ENCODE results near the gene A1BG. TPM values are rescaled to one million over a fixed set of nuclear protein-coding genes. Genes with fewer than 3 reads are reported as not detected.

The A1BG gene
- total and polyA plus RNA-seq, 2 of the 13 experiments (the other 11 are each of a cell fraction or from before 2014, with no cell fraction given): 14.7 to 41.4 TPM

- TF ChIP-seq, protein P1, sequence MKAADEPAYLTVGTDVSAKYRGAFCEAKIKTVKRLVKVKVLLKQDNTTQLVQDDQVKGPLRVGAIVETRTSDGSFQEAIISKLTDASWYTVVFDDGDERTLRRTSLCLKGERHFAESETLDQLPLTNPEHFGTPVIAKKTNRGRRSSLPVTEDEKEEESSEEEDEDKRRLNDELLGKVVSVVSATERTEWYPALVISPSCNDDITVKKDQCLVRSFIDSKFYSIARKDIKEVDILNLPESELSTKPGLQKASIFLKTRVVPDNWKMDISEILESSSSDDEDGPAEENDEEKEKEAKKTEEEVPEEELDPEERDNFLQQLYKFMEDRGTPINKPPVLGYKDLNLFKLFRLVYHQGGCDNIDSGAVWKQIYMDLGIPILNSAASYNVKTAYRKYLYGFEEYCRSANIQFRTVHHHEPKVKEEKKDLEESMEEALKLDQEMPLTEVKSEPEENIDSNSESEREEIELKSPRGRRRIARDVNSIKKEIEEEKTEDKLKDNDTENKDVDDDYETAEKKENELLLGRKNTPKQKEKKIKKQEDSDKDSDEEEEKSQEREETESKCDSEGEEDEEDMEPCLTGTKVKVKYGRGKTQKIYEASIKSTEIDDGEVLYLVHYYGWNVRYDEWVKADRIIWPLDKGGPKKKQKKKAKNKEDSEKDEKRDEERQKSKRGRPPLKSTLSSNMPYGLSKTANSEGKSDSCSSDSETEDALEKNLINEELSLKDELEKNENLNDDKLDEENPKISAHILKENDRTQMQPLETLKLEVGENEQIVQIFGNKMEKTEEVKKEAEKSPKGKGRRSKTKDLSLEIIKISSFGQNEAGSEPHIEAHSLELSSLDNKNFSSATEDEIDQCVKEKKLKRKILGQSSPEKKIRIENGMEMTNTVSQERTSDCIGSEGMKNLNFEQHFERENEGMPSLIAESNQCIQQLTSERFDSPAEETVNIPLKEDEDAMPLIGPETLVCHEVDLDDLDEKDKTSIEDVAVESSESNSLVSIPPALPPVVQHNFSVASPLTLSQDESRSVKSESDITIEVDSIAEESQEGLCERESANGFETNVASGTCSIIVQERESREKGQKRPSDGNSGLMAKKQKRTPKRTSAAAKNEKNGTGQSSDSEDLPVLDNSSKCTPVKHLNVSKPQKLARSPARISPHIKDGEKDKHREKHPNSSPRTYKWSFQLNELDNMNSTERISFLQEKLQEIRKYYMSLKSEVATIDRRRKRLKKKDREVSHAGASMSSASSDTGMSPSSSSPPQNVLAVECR (CRISPR knock-in tag; IDR thresholded peaks at IDR 0.05; ENCODE audit: borderline replicate concordance): no peak
- TF ChIP-seq ZNF260 (CRISPR knock-in tag; IDR thresholded peaks at IDR 0.05; ENCODE audit: borderline replicate concordance, low read depth): no peak
- no peak for TF ChIP-seq ZNF678 (CRISPR knock-in tag; IDR thresholded peaks at IDR 0.05)
- no peak for TF ChIP-seq CERS6 (CRISPR knock-in tag; IDR thresholded peaks at IDR 0.05)
- 0 out of 2 replicates have a peak, but pooled peaks have one; percentile 13 for TF ChIP-seq SNAI1 (CRISPR knock-in tag; IDR thresholded peaks at IDR 0.05; ENCODE audit: borderline replicate concordance)
Observed at GRCh38 chr19:58305932-58306323, 47.4 kb downstream of the A1BG start (continued).
